Mucosa of descending colon (tissue), 3 donors: Measurements from ENCODE around the gene RBMX. TPM values are rescaled to one million over a fixed set of nuclear protein-coding genes. Genes with fewer than 3 reads are reported as not detected.
"Not testable (repeated sequence)": the region's sequence is repeated elsewhere in the genome, so short reads cannot be mapped to it uniquely, and the experiment has no call there.

Source experiments
- ATAC-seq: fragments of 200-7000 bp; cut with Tn5 transposase; one replicate; pipeline ENCODE4 v1.9.1; 2020; ENCODE audit warnings: mild to moderate bottlenecking, moderate library complexity
- DNase-seq, 3 donors: peaks; one replicate each; pipeline ENCODE4 v3.0.0-alpha.2; 2020
- H3K36me3 ChIP-seq: fragments of 200-600 bp; one replicate; pipeline ENCODE4 v1.8.0; 2021; ENCODE audit warnings: low read depth, mild to moderate bottlenecking
- H3K4me1 ChIP-seq: fragments of 200-600 bp; one replicate; pipeline ENCODE4 v1.8.0; 2021; ENCODE audit warnings: low read depth, mild to moderate bottlenecking
- H3K4me3 ChIP-seq: fragments of 200-600 bp; one replicate; pipeline ENCODE4 v1.8.0; 2021; ENCODE audit warnings: mild to moderate bottlenecking
- H3K9me3 ChIP-seq: fragments of 200-600 bp; one replicate; pipeline ENCODE4 v1.8.0; 2021; ENCODE audit warnings: mild to moderate bottlenecking
- intact Hi-C, 2 donors: fragments of 100-400 bp; cut with DNase I in 1 of 2; cut with micrococcal nuclease in 1 of 2; formaldehyde crosslinking; loops; one replicate each; pipeline versions ENCODE4 v1.11.0 to v1.11.1; 2022; cut with DNase I, micrococcal nuclease
- total RNA-seq, 3 donors: library from RNA; stranded (reverse); fragmentation: NEBNext Ultra II Directional in 2 of 3; extraction: Animal tissue kit (Norgen Biotek cat#: 25700) in 2 of 3; gene quantifications; one replicate each; pipeline versions ENCODE4 v1.2.1 to v1.2.4, GENCODE V29; 2021 to 2023
- TF ChIP-seq, protein P1 (sequence below): fragments of 200-600 bp; IDR thresholded peaks from one replicate; pipeline ENCODE4 v1.8.0; 2022; ENCODE audit warnings: antibody characterized with exemption, mild to moderate bottlenecking
- donor health status: DM: no; HTN: no; CAD: no; lungs with moderate emphysema.
- donor health status: DM: no; HTN: no; CAD: no.
- donor health status: DM: no; HTN: yes; CAD: no.

The RBMX gene
- total RNA-seq, 3 donors from 2014 or later = 101 to 144 (median 122) TPM

- peak; percentile 55 for ATAC-seq
- intact Hi-C loops = no loop called here
Observed at GRCh38 chrX:136880003-136880451, 498 bp downstream of the RBMX start.

DNA sequence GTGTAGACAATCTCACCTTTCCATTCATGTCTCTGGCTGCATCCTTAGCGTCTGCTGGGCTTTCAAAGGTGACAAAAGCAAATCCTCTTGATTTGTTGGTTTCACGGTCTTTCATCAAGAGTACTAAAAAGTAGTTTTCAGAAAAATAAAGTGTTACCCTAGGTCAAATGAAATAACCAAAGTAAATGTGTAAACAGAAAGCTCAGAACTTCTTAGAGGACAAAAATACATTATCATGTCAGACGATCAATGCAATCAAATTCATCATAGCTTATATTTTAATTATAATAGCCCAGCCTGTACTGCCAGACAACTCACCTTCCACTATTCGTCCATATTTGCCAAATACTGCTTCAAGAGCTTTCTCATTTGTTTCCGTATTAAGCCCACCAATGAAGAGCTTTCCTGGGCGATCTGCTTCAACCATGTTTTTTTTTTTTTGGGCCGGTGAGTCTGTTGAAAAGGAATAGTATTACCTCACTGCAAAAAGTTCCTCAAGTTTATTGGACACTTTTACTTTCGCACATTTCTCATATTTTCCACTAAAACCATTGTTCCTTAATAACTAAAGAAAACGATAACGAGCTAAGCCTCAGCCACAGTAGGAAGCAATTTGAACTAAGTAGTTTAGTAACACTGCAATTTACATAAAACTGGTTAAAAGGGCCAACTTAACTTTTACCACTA is 1.4 kb downstream of the RBMX start:
- no peak for DNase-seq
- intact Hi-C loops = loop anchor here in 1 of 2 donors (10.0 kb wide), 1 partner anchor 46 kb away; no protein-coding TSS in a partner anchor

More at GRCh38 chrX:136880003-136880451, 498 bp downstream of the RBMX start:
- TF ChIP-seq, protein P1, sequence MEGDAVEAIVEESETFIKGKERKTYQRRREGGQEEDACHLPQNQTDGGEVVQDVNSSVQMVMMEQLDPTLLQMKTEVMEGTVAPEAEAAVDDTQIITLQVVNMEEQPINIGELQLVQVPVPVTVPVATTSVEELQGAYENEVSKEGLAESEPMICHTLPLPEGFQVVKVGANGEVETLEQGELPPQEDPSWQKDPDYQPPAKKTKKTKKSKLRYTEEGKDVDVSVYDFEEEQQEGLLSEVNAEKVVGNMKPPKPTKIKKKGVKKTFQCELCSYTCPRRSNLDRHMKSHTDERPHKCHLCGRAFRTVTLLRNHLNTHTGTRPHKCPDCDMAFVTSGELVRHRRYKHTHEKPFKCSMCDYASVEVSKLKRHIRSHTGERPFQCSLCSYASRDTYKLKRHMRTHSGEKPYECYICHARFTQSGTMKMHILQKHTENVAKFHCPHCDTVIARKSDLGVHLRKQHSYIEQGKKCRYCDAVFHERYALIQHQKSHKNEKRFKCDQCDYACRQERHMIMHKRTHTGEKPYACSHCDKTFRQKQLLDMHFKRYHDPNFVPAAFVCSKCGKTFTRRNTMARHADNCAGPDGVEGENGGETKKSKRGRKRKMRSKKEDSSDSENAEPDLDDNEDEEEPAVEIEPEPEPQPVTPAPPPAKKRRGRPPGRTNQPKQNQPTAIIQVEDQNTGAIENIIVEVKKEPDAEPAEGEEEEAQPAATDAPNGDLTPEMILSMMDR = no peak
- peak overlapping the region; percentile 59 for H3K4me3 ChIP-seq
- DNase-seq = peak; percentile 27 to 58 (median 48)
- no peaks in the 10 kb centered on the region for H3K9me3 ChIP-seq
- no peaks in the 10 kb centered on the region for H3K36me3 ChIP-seq
- no peaks in the 10 kb centered on the region for H3K4me1 ChIP-seq

DNA sequence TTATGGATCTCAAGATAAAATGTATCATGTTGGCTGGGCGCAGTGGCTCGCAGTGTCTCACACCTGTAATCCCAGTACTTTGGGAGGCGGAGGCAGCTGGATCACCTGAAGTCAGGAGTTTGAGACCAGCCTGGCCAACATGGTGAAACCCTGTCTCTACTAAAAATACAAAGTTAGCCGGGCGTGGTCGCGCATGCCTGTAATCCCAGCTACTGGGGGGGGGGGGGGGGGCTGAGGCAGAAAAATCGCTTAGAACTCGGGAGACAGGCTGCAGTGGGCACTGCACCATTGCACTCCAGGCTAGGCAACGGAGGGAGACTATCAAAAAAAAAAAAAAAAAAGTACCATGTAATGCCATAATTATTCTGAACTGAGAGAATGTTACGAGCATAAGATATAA is 2.1 kb downstream of the RBMX start:
- no peaks in the 10 kb centered on the region for H3K36me3 ChIP-seq
- TF ChIP-seq, protein P1 = no peak
- intact Hi-C loops = loop anchor here in 1 of 2 donors (10.0 kb wide), 1 partner anchor 46 kb away; no protein-coding TSS in a partner anchor
- H3K9me3 ChIP-seq = no peaks in the 10 kb centered on the region
- no peaks in the 10 kb centered on the region for H3K4me1 ChIP-seq
- ATAC-seq (no peak), DNase-seq (no peak)
- no peak overlapping the region for H3K4me3 ChIP-seq

More for the DNA sequence above, 1.4 kb downstream of the RBMX start:
- peak overlapping the region; percentile 59 for H3K4me3 ChIP-seq
- TF ChIP-seq, protein P1 = no peak
- no peaks in the 10 kb centered on the region for H3K36me3 ChIP-seq
- no peaks in the 10 kb centered on the region for H3K4me1 ChIP-seq
- H3K9me3 ChIP-seq = no peaks in the 10 kb centered on the region
- ATAC-seq = no peak

DNA sequence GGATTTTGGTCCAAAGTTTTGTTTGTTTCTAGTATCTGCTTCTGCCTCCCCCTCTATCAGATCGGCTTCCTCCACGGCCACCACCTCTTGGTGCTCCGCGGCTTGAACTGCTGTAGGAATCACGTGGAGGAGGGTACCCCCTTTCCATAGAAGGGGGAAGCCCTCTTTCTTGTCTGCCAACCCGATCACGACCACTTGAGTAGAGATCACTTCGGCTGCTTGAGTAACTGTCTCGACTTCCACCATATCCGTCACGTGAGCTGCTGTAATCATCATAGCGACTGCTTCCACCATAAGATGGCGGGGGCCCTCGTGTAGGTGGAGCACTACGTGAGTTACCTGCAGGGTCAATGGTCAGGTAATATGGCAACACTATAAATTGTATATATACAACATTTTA is 6.4 kb downstream of the RBMX start:
- H3K4me1 ChIP-seq, H3K36me3 ChIP-seq, ATAC-seq: not testable (repeated sequence)

GRCh38 chrX:136873210-136873609 is 7.3 kb downstream of the RBMX start:
- not testable (repeated sequence) for H3K4me1 ChIP-seq, H3K9me3 ChIP-seq, H3K4me3 ChIP-seq, ATAC-seq, DNase-seq, H3K36me3 ChIP-seq
- intact Hi-C loops = loop anchor here in 1 of 2 donors (10.0 kb wide), 1 partner anchor 52 kb away; no protein-coding TSS in a partner anchor

More for the DNA sequence above, 6.4 kb downstream of the RBMX start:
- intact Hi-C loops = loop anchor here in 1 of 2 donors (10.0 kb wide), 1 partner anchor 51 kb away; no protein-coding TSS in a partner anchor
- DNase-seq, H3K9me3 ChIP-seq, H3K4me3 ChIP-seq: not testable (repeated sequence)

DNA sequence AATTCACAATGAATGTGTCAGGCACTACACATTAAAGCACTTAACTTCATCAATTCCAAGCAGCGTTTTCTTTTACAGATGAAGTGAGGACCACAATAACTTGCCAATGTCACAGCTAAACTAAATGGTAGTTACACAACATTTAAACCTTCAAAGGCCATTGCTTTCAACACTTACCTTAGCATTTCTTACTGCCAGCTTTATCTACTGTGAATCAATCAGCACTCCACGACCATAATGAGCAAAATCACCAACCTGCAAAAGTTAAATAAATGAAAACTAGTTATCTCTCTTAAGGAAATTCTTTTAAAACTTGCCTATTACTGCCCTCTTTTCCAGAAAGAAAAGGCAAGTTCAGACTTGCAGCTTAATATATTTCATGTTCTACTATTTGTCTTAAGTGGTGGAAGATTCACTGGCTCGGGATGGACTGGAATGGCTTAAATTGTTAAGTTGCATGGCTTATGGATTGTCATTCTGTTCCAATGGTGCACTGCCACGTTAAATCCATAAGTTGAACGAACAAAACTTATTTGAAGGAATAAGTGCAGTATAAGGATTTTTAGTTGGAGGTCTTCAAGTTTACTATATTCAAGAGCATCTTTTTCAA is 8.3 kb downstream of the RBMX start:
- TF ChIP-seq, protein P1 = no peak
- Histone ChIP-seq H3K9me3 (no peaks in the 10 kb centered on the region), H3K36me3 (no peaks in the 10 kb centered on the region), H3K4me1 (no peaks in the 10 kb centered on the region), H3K4me3 (no peak overlapping the region)
- no peak for ATAC-seq
- DNase-seq = no peak
- intact Hi-C loops = loop anchor here in 1 of 2 donors (10.0 kb wide), 1 partner anchor 53 kb away; no protein-coding TSS in a partner anchor
